ENCODE data around the gene DYNLT1. TPM values are rescaled to one million over a fixed set of nuclear protein-coding genes. Genes with fewer than 3 reads are reported as not detected.
A peak's percentile ranks its signal among the peaks of the same experiment; 100 is the strongest.

The DYNLT1 gene
- total and polyA plus RNA-seq, 2 of the 13 experiments (the other 11 are each of a cell fraction or from before 2014, with no cell fraction given) = 108 to 171 TPM

- no peak for TF ChIP-seq SP4 (CRISPR knock-in tag; IDR thresholded peaks at IDR 0.05)
- TF ChIP-seq ARID4A (CRISPR knock-in tag; IDR thresholded peaks at IDR 0.05; ENCODE audit: borderline replicate concordance) = peak; percentile 38; the same call in 1 of the 2 replicates
- TF ChIP-seq PHF8 (CRISPR knock-in tag; IDR thresholded peaks at IDR 0.05) = no peak
- TF ChIP-seq POGK (CRISPR knock-in tag; conservative IDR thresholded peaks at IDR 0.05) = no peak
- no peak for TF ChIP-seq PRDM10 (CRISPR knock-in tag; IDR thresholded peaks at IDR 0.05; ENCODE audit: low read depth)
- TF ChIP-seq ZNF121 (CRISPR knock-in tag; IDR thresholded peaks at IDR 0.05) = no peak
- TF ChIP-seq SNAI1 (CRISPR knock-in tag; IDR thresholded peaks at IDR 0.05; ENCODE audit: borderline replicate concordance) = no peak
- TF ChIP-seq ZNF652 (CRISPR knock-in tag; IDR thresholded peaks at IDR 0.05; ENCODE audit: borderline replicate concordance, low read depth) = no peak
- TF ChIP-seq ZBTB43 (CRISPR knock-in tag; conservative IDR thresholded peaks at IDR 0.05) = no peak
- TF ChIP-seq BCL6 (CRISPR knock-in tag; IDR thresholded peaks at IDR 0.05) = 0 out of 2 replicates have a peak, but pooled peaks have one; percentile 28
- no peak for TF ChIP-seq CBX1 (IDR thresholded peaks at IDR 0.05; ENCODE audit: low read depth)
- peak; percentile 79 for TF ChIP-seq RBM22 (optimal IDR thresholded peaks at IDR 0.05; ENCODE audit: low read length)
- TF ChIP-seq ZMAT5 (CRISPR knock-in tag; IDR thresholded peaks at IDR 0.05; ENCODE audit: borderline replicate concordance, low read depth) = no peak
- no peak for TF ChIP-seq ZNF883 (CRISPR knock-in tag; IDR thresholded peaks at IDR 0.05; ENCODE audit: not compliant biosample characterization)
- TF ChIP-seq MYNN (CRISPR knock-in tag; IDR thresholded peaks at IDR 0.05; ENCODE audit: low read depth) = 0 out of 2 replicates have a peak, but pooled peaks have one; percentile 43
- no peak for TF ChIP-seq GZF1 (CRISPR knock-in tag; IDR thresholded peaks at IDR 0.05)
- TF ChIP-seq ZNF549 (CRISPR knock-in tag; IDR thresholded peaks at IDR 0.05) = no peak
These were observed 14.9 kb downstream of the DYNLT1 start (continued) for GRCh38 chr6:158629367-158630221.
